T-helper 1 cell (primary cell): ENCODE measurements around the gene FAM229B.
"Not testable (repeated sequence)": the region's sequence is repeated elsewhere in the genome, so short reads cannot be mapped to it uniquely, and the experiment has no call there.

ENCODE experiments used
- DNase-seq, 5 donors: peaks; one replicate each; pipeline ENCODE4 v3.0.0-alpha.2; 2012 to 2020

Gene FAM229B

GRCh38 chr6:112065426-112065986 lies 21.9 kb upstream of the FAM229B start:
- DNase-seq = no peak

DNA sequence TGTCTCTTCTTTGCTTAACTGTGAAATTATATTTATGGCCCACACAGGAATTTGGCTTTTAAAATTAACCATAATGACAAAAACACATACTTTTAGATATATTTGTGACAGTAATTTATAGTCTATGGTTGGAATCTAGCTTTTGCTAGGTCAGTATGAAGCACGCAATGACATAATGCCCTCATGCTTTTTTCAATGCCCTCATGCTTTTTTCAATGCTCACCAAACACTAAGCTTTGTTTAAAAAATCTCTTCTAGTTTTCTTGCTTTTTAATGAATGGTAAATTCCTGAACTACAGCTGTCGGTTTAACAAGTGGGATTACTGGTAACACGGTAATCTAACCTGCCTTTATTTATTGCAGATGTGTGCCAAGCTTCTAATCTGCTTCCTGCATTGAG lies 20.8 kb upstream of the FAM229B start:
- no peak for DNase-seq

- DNase-seq = no peak
Observed at GRCh38 chr6:112081569-112081968, 5.8 kb upstream of the FAM229B start.

- no peak for DNase-seq
Observed at GRCh38 chr6:112085286-112086065, 1.9 kb upstream of the FAM229B start.

GRCh38 chr6:112086744-112087135 lies 651 bp upstream of the FAM229B start:
- DNase-seq = peak in 1 of 5 donors; percentile 39

GRCh38 chr6:112087916-112088315 lies 525 bp downstream of the FAM229B start:
- DNase-seq = no peak

- no peak for DNase-seq
Observed at GRCh38 chr6:112096901-112097300, 9.5 kb downstream of the FAM229B start.

- no peak for DNase-seq
Observed at GRCh38 chr6:112100561-112100960, 13.2 kb downstream of the FAM229B start.

- not testable (repeated sequence) for DNase-seq
Observed at GRCh38 chr6:112106026-112106425, 18.6 kb downstream of the FAM229B start.

DNA sequence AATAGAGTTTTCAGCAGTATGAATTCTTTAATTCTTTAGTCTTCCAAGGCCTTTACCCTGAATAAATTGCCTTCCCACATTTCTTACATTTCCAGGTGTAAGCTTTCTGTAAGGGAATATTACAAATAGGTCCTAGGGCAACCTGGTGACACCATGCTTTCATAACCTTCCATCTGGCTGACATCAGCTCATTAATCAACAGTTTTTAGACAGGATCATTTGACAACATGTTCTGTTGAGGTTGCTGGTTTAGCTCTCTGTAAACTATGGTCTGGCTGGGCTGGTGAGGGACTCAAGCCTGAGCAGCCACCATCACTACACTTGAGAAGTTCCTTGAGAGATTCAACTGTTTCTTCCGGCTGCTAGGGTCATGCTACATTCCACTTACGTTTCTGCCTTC lies 19.2 kb downstream of the FAM229B start:
- no peak for DNase-seq

DNA sequence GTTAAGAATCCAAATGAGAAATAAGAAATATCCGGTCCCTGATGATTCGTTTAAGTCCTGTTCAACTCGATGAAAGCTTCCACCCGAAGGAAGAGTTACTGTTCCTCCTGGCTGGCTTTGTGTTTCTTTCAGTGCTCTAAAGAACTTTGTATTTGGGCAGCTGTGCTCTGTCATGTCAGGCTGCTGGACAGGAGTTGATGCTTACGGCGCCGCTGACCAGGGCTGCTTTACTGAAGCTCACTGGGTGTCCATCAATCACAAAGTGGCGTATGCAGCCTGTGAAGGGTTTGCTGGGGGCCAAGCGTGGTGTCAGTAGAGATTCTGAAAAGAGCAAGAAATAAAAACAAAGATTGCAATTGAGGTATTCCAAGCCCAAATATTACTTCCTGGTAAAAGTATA lies 21.9 kb downstream of the FAM229B start:
- DNase-seq = no peak

- no peak for DNase-seq
Observed at GRCh38 chr6:112113431-112113830, 26.0 kb downstream of the FAM229B start.

GRCh38 chr6:112113918-112114317 lies 26.5 kb downstream of the FAM229B start:
- DNase-seq = no peak

GRCh38 chr6:112114577-112115223 lies 27.3 kb downstream of the FAM229B start:
- DNase-seq = no peak

DNA sequence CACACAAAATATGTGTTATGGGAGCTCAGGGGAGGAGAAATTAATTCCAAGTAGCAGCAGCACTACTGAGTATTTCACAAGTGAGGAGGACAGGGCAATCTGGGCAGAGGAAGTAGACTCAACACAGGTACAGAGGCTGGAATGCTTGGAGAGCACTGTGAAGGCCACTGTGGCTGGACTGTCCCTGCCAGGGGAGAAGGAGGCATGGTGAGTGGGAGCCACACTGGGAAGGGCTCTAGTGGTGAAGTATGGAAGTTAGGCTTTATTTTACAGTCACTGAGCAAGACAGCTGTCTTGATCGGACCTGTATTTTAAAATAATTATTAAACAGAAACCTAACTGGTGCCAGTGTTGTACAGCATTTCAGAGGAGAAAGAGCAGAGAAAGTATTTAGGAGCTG lies 28.8 kb downstream of the FAM229B start:
- no peak for DNase-seq

DNA sequence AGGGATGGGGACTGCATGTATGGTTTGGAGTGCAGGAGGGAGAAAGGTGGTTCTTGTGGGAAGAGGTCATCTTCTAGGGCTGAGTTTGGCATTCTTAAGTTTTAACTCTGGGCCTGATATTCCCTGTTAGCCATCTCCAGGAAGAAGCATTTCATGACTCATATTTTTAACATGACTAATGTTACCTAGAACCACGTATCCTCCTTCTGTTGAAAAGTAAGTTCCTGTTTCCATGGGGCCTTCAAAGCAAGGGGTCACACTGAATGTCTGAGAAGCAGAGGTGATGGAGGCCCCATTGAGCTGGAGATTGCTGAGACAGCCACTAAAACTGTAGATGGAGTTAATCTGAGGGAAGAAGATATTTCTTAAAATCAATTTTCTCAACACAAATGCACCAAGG lies 30.2 kb downstream of the FAM229B start:
- peak in 1 of 5 donors; percentile 14 for DNase-seq

DNA sequence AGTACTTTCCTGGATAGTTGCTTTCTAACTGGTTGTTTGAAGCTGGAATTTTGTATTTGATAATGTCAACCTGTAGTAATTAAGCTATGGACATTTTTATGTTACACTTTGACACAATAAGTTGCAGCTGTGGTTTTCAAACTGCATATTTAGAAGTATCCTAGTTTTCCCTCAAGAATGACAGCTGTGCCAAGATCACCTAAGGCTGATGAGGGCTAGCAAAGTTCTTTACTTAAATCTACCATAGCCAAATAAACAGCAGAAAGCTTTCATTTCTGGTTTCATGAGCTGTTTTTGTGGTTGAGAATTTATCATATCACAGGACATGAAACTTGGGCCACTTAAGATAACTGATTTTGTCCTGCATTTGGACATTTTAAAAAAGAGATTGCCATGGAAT lies 30.6 kb downstream of the FAM229B start:
- no peak for DNase-seq

DNA sequence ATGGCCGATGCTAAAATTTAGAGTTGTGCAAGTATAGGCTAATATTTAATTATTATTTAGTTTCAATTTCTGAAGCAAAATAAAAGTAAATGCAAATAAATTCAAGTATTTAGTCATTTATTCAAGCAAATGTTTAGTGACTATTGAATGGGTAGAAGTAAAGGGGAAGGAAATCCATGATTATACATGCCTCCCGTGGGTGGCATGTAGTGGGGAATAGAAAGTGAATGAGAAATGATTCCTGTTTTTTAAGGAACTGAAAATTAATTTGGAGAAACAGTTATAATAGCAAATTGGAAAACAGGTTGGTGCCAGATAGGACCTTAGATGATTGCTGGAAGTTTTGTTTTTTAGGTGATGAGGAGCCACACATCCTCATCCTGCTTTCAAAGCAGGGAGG lies 35.4 kb downstream of the FAM229B start:
- no peak for DNase-seq

DNA sequence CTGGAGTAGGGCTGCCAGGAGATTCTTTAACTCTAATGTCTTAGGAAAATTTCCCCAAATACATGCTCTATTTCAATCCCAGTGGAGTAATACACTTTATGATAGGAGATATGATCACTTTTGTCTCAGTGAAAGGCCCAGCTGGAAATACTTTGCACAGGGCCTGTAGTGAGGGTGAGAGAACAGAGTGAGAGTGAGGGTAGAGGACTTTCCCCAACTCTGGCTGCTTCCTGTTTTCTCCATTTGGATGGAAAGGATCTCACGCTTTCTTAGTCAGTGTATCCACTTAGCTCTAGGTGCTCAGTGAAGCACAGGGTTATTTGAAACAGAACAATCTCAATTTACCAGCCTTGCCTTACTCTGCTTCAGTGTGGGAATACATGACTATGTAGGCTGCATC lies 36.6 kb downstream of the FAM229B start:
- no peak for DNase-seq

GRCh38 chr6:112128208-112128607 lies 40.8 kb downstream of the FAM229B start:
- no peak for DNase-seq

- DNase-seq = no peak
Observed at GRCh38 chr6:112130878-112131277, 43.5 kb downstream of the FAM229B start.

GRCh38 chr6:112139052-112139451 lies 51.7 kb downstream of the FAM229B start:
- no peak for DNase-seq

DNA sequence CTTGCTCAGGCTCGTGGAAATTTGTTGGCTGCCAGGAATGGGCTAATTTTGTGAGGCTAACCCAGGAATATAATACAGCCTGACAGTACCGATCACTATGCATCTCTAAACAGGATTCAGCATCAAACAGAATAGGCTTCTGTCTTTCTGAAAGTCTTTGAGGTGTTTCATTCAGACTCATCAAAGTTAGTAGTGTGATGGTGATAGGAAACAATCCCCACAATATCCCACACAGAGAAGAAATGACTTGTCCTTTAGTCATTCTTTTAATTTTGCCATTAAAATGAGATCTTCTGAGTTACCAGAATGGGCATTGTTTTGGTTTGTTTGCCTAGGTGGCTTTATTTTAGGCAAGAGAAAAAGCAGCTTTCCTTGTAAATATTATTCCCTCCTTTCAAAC lies 54.3 kb downstream of the FAM229B start:
- DNase-seq = no peak
